Measurements from ENCODE around the gene GARIN1A.

DNA sequence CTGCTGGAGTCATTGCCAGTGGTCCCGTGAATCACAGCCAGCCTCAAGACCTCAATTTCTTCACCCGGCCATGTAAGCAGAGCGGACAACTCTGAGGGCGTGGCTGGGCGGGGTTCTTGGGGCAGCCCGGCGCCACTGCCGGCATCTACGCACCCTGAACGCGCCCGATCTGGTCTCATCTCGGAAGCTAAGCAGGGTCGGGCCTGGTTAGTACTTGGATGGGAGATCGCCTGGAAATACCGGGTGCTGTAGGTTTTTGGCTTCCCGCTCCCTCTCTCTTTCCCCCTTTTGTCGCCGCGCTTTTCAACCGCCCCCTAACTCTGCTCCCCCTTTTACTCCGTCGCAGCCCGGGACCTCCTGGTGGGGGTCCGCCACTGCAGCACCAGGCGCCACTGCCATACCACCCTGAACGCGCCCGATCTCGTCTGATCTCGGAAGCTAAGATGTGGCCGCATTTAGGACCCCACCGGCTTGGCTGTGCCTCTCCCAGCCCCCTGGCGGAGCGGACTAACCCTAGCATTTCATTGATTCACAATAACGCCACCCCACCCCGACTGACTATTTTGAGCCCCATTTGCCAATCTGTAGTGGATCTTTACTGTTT lies 25.3 kb downstream of the GARIN1A start:
- TF ChIP-seq CTCF (IDR thresholded peaks at IDR 0.05) (no peak), POLR2A (IDR thresholded peaks at IDR 0.05) (no peak)
